GM06990 (cell line): Measurements from ENCODE around the gene PPY.
A peak's percentile ranks its signal among the peaks of the same experiment; 100 is the strongest.

Source experiments
- DNase-seq: peaks from one replicate; pipeline ENCODE4 v3.0.0-alpha.2; 2011; ENCODE audit not compliant: insufficient read length; ENCODE audit errors: extremely low read depth
- H3K27me3 ChIP-seq: replicated peaks from 2 replicates; pipeline ENCODE4 v1.6.0; 2011; ENCODE audit warnings: low read length; ENCODE audit not compliant: control insufficient read depth, insufficient read depth
- H3K36me3 ChIP-seq: 2 replicates; pipeline ENCODE4 v1.5.1; 2011; ENCODE audit warnings: low read length; ENCODE audit not compliant: control insufficient read depth, insufficient read depth
- H3K4me3 ChIP-seq: replicated peaks from 2 replicates; pipeline ENCODE4 v1.5.1; 2011; ENCODE audit warnings: low read depth, mild to moderate bottlenecking, control low read depth, low read length
- TF ChIP-seq, protein P1 (sequence below): IDR thresholded peaks from 2 replicates; pipeline ENCODE4 v1.5.1; 2011; ENCODE audit warnings: low read length, control low read depth, mild to moderate bottlenecking, inconsistent platforms; ENCODE audit not compliant: insufficient read depth, poor library complexity, severe bottlenecking

Gene PPY

GRCh38 chr17:43905400-43905984, 36.8 kb downstream of the PPY start:
- DNase-seq = no peak
- Histone ChIP-seq H3K36me3 (no peaks in the 10 kb centered on the region), H3K27me3 (peaks cover 2% of the 10 kb centered on the region), H3K4me3 (no peak overlapping the region)
- TF ChIP-seq, protein P1, sequence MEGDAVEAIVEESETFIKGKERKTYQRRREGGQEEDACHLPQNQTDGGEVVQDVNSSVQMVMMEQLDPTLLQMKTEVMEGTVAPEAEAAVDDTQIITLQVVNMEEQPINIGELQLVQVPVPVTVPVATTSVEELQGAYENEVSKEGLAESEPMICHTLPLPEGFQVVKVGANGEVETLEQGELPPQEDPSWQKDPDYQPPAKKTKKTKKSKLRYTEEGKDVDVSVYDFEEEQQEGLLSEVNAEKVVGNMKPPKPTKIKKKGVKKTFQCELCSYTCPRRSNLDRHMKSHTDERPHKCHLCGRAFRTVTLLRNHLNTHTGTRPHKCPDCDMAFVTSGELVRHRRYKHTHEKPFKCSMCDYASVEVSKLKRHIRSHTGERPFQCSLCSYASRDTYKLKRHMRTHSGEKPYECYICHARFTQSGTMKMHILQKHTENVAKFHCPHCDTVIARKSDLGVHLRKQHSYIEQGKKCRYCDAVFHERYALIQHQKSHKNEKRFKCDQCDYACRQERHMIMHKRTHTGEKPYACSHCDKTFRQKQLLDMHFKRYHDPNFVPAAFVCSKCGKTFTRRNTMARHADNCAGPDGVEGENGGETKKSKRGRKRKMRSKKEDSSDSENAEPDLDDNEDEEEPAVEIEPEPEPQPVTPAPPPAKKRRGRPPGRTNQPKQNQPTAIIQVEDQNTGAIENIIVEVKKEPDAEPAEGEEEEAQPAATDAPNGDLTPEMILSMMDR = no peak

DNA sequence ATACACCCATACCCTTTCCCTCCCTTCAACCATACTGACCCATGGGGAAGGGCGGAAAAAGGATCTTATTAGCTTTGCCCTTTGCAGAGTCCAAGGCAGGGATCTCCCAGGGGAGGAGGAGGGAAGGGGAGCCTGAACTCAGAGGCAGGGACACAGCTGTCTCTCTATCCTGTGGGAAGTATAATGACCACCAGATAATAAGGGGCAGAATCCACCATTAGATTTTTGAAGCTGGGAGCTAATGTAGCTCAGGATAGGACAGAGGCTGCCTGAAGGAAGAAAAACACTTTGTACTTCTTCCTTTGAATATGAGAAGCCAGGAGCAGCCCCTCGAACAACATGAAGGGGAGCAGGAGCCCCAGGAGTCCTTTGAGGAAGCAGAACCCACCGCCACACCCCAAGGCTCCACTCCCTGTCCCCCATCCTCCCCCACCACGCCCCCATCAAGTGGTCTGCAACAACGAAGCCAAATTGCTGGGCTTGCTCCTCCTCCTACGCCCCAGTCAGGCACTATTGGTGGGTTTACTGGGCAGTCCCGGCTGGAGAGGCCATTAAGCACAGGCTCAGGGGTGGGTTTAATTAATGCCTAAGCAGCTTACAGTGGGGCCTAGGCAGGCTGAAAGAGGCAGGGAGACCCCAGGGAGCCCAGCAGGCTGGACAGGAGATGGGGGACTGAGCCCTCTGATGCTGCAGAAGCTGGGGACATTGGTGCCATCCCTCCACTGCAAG, 40.3 kb downstream of the PPY start:
- Histone ChIP-seq H3K4me3 (no peak overlapping the region), H3K36me3 (no peaks in the 10 kb centered on the region), H3K27me3 (no peaks in the 10 kb centered on the region; the same call in none of the 2 replicates)
- DNase-seq = no peak
- TF ChIP-seq, protein P1 = no peak

DNA sequence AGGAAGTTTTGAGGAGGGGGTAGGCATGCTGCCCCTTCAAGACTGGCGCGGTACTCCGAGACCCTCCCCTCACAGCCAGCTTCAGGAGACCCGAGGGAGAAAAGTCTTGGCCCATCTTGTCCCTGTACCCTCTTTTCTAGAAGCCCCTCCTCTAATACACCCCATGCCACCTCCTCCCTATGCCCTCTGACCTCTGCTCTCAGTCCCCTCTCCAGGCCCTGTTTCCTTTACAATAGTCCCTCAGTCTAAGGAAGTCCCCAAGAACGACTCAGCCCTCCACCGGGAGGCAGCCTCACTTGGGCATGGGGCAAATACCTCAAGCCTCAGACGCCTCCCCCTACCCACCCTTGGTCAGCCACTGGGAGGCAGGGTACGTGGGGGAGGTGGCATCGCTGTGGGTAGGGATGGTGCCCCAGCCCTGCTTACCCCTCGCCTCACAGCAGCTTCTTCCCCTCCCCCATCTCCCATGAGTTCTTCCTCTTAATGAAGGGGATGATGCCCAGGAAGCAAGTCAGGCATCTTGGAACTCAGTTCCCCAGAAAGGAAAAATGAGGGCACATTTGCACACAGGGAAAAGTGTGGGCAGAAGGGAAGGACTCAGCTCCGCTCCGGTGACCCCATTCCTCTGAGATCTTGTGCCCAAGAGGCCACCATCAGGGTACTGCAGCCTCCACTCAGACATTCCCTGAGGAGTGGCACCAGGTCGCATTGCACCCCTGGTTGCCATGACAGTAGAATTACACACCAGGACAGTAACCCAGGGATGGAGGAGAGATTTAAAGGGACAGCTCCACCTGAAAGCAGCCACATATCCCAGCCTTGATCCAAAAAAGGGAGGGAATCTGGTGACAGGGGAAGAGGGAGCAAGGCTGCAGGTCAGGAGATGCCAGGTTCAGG, 41.2 kb downstream of the PPY start:
- H3K4me3 ChIP-seq = no peak overlapping the region
- DNase-seq = no peak
- no peaks in the 10 kb centered on the region for H3K36me3 ChIP-seq
- H3K27me3 ChIP-seq = no peaks in the 10 kb centered on the region; the same call in none of the 2 replicates
- TF ChIP-seq, protein P1 = no peak

- peak; percentile 67 for DNase-seq
- TF ChIP-seq, protein P1 = no peak
- Histone ChIP-seq H3K36me3 (no peaks in the 10 kb centered on the region), H3K4me3 (peak overlapping the region; percentile 33), H3K27me3 (peaks cover 2% of the 10 kb centered on the region)
Observed at GRCh38 chr17:43900183-43900857, 42.0 kb downstream of the PPY start.

GRCh38 chr17:43898446-43898845, 43.8 kb downstream of the PPY start:
- Histone ChIP-seq H3K27me3 (peaks cover 2% of the 10 kb centered on the region), H3K36me3 (no peaks in the 10 kb centered on the region), H3K4me3 (no peak overlapping the region)
- TF ChIP-seq, protein P1 = no peak
- DNase-seq = no peak
